ENCODE results near the gene ZNF728.
"Not testable (repeated sequence)": the region's sequence is repeated elsewhere in the genome, so short reads cannot be mapped to it uniquely, and the experiment has no call there.

Gene ZNF728

GRCh38 chr19:23002690-23003422 lies at the start of gene ZNF728:
Gene ZNF728 (minus strand): TSS chr19:23003176. CDS start chr19:23003030, 146 bp downstream.
- no peak for DNase-seq (ENCODE audit: low read depth)

GRCh38 chr19:23052349-23052748 lies 49.4 kb upstream of the ZNF728 start:
- no peak for DNase-seq (ENCODE audit: low read depth)

- no peak for DNase-seq (ENCODE audit: low read depth)
Observed at GRCh38 chr19:23049256-23049655, 46.3 kb upstream of the ZNF728 start.

- DNase-seq (ENCODE audit: low read depth): no peak
Observed at GRCh38 chr19:23046743-23047142, 43.8 kb upstream of the ZNF728 start.

- no peak for DNase-seq (ENCODE audit: low read depth)
Observed at GRCh38 chr19:23033721-23034120, 30.7 kb upstream of the ZNF728 start.

GRCh38 chr19:23015660-23016059 lies 12.7 kb upstream of the ZNF728 start:
- no peak for DNase-seq (ENCODE audit: low read depth)

GRCh38 chr19:22994957-22995356 lies 8.0 kb downstream of the ZNF728 start:
- not testable (repeated sequence) for DNase-seq (ENCODE audit: low read depth)

GRCh38 chr19:22976248-22976647 lies 26.7 kb downstream of the ZNF728 start:
- DNase-seq (ENCODE audit: low read depth): no peak

GRCh38 chr19:22975546-22976136 lies 27.3 kb downstream of the ZNF728 start:
- not testable (repeated sequence) for DNase-seq (ENCODE audit: low read depth)

GRCh38 chr19:22945560-22945959 lies 57.4 kb downstream of the ZNF728 start:
- no peak for DNase-seq (ENCODE audit: low read depth)

GRCh38 chr19:22935151-22935550 lies 67.8 kb downstream of the ZNF728 start:
- DNase-seq (ENCODE audit: low read depth): no peak

GRCh38 chr19:22927576-22927975 lies 75.4 kb downstream of the ZNF728 start:
- DNase-seq (ENCODE audit: low read depth): not testable (repeated sequence)

GRCh38 chr19:22925181-22925580 lies 77.8 kb downstream of the ZNF728 start:
- not testable (repeated sequence) for DNase-seq (ENCODE audit: low read depth)

Measured in HS-27A (cell line).